22Rv1 (cell line): Measurements from ENCODE around the gene PALM.

Source experiments
- CTCF ChIP-seq: fragments of 450-650 bp; IDR thresholded peaks from 2 replicates; pipeline ENCODE4 v1.5.1; 2017; ENCODE audit warnings: mild to moderate bottlenecking
- ZFX ChIP-seq: fragments of 450-650 bp; IDR thresholded peaks from 2 replicates; pipeline ENCODE4 v1.6.1; 2017; ENCODE audit warnings: antibody characterized with exemption, borderline replicate concordance

GRCh38 chr19:791567-792305 is 83.0 kb downstream of the PALM start:
- TF ChIP-seq CTCF (no peak), ZFX (no peak)
